Activated naive CD8-positive, alpha-beta T cell treated with anti-CD3 and anti-CD28 coated beads, Interleukin-2, amount 50 U/mL, for 24 hours (primary cell): ENCODE data around the gene PSMA7.

Source experiments
- ATAC-seq: fragments of 150-1000 bp; cut with Tn5 transposase; one replicate; pipeline ENCODE4 v1.10.0; 2021
- DNase-seq: peaks from one replicate; pipeline ENCODE4 v3.0.0; 2021
- H3K27ac Mint-ChIP-seq: one replicate; pipeline ENCODE4 v1.8.0; 2021; ENCODE audit warnings: mild to moderate bottlenecking, mixed read lengths
- H3K27me3 Mint-ChIP-seq: one replicate; pipeline ENCODE4 v1.8.0; 2021; ENCODE audit warnings: mixed read lengths
- H3K36me3 Mint-ChIP-seq: one replicate; pipeline ENCODE4 v1.8.0; 2021; ENCODE audit warnings: low read depth, mixed read lengths
- H3K4me1 Mint-ChIP-seq: one replicate; pipeline ENCODE4 v1.8.0; 2021; ENCODE audit warnings: mixed read lengths
- H3K4me3 Mint-ChIP-seq: one replicate; pipeline ENCODE4 v1.8.0; 2021; ENCODE audit warnings: mild to moderate bottlenecking, moderate library complexity, mixed read lengths
- H3K9me3 Mint-ChIP-seq: one replicate; pipeline ENCODE4 v1.8.0; 2021; ENCODE audit warnings: mixed read lengths

The PSMA7 gene

GRCh38 chr20:62177307-62177706 lies 34.1 kb upstream of the PSMA7 start:
- no peak for ATAC-seq
- no peak overlapping the region for H3K27ac Mint-ChIP-seq
- H3K4me1 Mint-ChIP-seq, result peaks cover 8% of the 10 kb centered on the region
- no peaks in the 10 kb centered on the region for H3K27me3 Mint-ChIP-seq
- peaks cover 9% of the 10 kb centered on the region for H3K36me3 Mint-ChIP-seq
- DNase-seq, result no peak
- H3K4me3 Mint-ChIP-seq, result no peak overlapping the region
- no peaks in the 10 kb centered on the region for H3K9me3 Mint-ChIP-seq

GRCh38 chr20:62176866-62177265 lies 33.7 kb upstream of the PSMA7 start:
- Mint-ChIP-seq H3K36me3 (peaks cover 4% of the 10 kb centered on the region), H3K4me3 (no peak overlapping the region), H3K9me3 (no peaks in the 10 kb centered on the region), H3K27me3 (no peaks in the 10 kb centered on the region), H3K27ac (no peak overlapping the region), H3K4me1 (peaks cover 3% of the 10 kb centered on the region)
- no peak for ATAC-seq
- no peak for DNase-seq

- Mint-ChIP-seq H3K4me3 (no peak overlapping the region), H3K27me3 (no peaks in the 10 kb centered on the region), H3K9me3 (no peaks in the 10 kb centered on the region), H3K27ac (no peak overlapping the region), H3K4me1 (no peaks in the 10 kb centered on the region), H3K36me3 (peaks cover 3% of the 10 kb centered on the region)
- DNase-seq (no peak), ATAC-seq (no peak)
These were observed 32.5 kb upstream of the PSMA7 start for GRCh38 chr20:62175711-62176110.

GRCh38 chr20:62174870-62175624 lies 31.9 kb upstream of the PSMA7 start:
- no peak overlapping the region for H3K27ac Mint-ChIP-seq
- H3K4me1 Mint-ChIP-seq, result no peaks in the 10 kb centered on the region
- H3K4me3 Mint-ChIP-seq, result no peak overlapping the region
- no peak for ATAC-seq
- H3K36me3 Mint-ChIP-seq, result peaks cover 3% of the 10 kb centered on the region
- DNase-seq, result no peak
- no peaks in the 10 kb centered on the region for H3K9me3 Mint-ChIP-seq
- no peaks in the 10 kb centered on the region for H3K27me3 Mint-ChIP-seq

GRCh38 chr20:62174021-62174804 lies 31.0 kb upstream of the PSMA7 start:
- H3K4me3 Mint-ChIP-seq, result no peak overlapping the region

GRCh38 chr20:62172666-62173065 lies 29.5 kb upstream of the PSMA7 start:
- peaks cover 6% of the 10 kb centered on the region for H3K36me3 Mint-ChIP-seq

More at GRCh38 chr20:62174021-62174804, 31.0 kb upstream of the PSMA7 start:
- Mint-ChIP-seq H3K27me3 (no peaks in the 10 kb centered on the region), H3K36me3 (peaks cover 3% of the 10 kb centered on the region), H3K9me3 (no peaks in the 10 kb centered on the region), H3K27ac (no peak overlapping the region), H3K4me1 (no peaks in the 10 kb centered on the region)
- DNase-seq, result no peak
- no peak for ATAC-seq

GRCh38 chr20:62171245-62171644 lies 28.1 kb upstream of the PSMA7 start:
- ATAC-seq (no peak), DNase-seq (no peak)
- H3K36me3 Mint-ChIP-seq, result peaks cover 9% of the 10 kb centered on the region
- no peaks in the 10 kb centered on the region for H3K9me3 Mint-ChIP-seq
- no peak overlapping the region for H3K27ac Mint-ChIP-seq
- no peaks in the 10 kb centered on the region for H3K4me1 Mint-ChIP-seq
- no peak overlapping the region for H3K4me3 Mint-ChIP-seq
- no peaks in the 10 kb centered on the region for H3K27me3 Mint-ChIP-seq

More at GRCh38 chr20:62172666-62173065, 29.5 kb upstream of the PSMA7 start:
- Mint-ChIP-seq H3K4me3 (no peak overlapping the region), H3K9me3 (no peaks in the 10 kb centered on the region), H3K27ac (no peak overlapping the region), H3K4me1 (no peaks in the 10 kb centered on the region), H3K27me3 (no peaks in the 10 kb centered on the region)
- ATAC-seq (no peak), DNase-seq (no peak)

GRCh38 chr20:62170536-62170935 lies 27.3 kb upstream of the PSMA7 start:
- Mint-ChIP-seq H3K9me3 (no peaks in the 10 kb centered on the region), H3K36me3 (peaks cover 10% of the 10 kb centered on the region), H3K4me1 (no peaks in the 10 kb centered on the region), H3K4me3 (no peak overlapping the region), H3K27me3 (no peaks in the 10 kb centered on the region), H3K27ac (no peak overlapping the region)
- no peak for DNase-seq
- ATAC-seq, result no peak

GRCh38 chr20:62168890-62169435 lies 25.8 kb upstream of the PSMA7 start:
- no peak overlapping the region for H3K27ac Mint-ChIP-seq
- H3K4me3 Mint-ChIP-seq, result no peak overlapping the region
- no peaks in the 10 kb centered on the region for H3K4me1 Mint-ChIP-seq
- ATAC-seq, result no peak
- no peak for DNase-seq
- peaks cover 11% of the 10 kb centered on the region for H3K36me3 Mint-ChIP-seq
- no peaks in the 10 kb centered on the region for H3K27me3 Mint-ChIP-seq
- H3K9me3 Mint-ChIP-seq, result no peaks in the 10 kb centered on the region

GRCh38 chr20:62168061-62168460 lies 24.9 kb upstream of the PSMA7 start:
- Mint-ChIP-seq H3K27me3 (no peaks in the 10 kb centered on the region), H3K4me1 (no peaks in the 10 kb centered on the region), H3K36me3 (peaks cover 15% of the 10 kb centered on the region), H3K9me3 (no peaks in the 10 kb centered on the region), H3K4me3 (no peak overlapping the region), H3K27ac (no peak overlapping the region)
- DNase-seq (no peak), ATAC-seq (no peak)

GRCh38 chr20:62167474-62167873 lies 24.3 kb upstream of the PSMA7 start:
- DNase-seq (no peak), ATAC-seq (no peak)
- Mint-ChIP-seq H3K36me3 (peaks cover 15% of the 10 kb centered on the region), H3K4me1 (no peaks in the 10 kb centered on the region), H3K9me3 (no peaks in the 10 kb centered on the region), H3K4me3 (no peak overlapping the region), H3K27me3 (no peaks in the 10 kb centered on the region), H3K27ac (no peak overlapping the region)

GRCh38 chr20:62165762-62166399 lies 22.7 kb upstream of the PSMA7 start:
- no peak overlapping the region for H3K4me3 Mint-ChIP-seq
- DNase-seq (no peak), ATAC-seq (no peak)
- no peaks in the 10 kb centered on the region for H3K4me1 Mint-ChIP-seq
- H3K27ac Mint-ChIP-seq, result no peak overlapping the region
- H3K9me3 Mint-ChIP-seq, result no peaks in the 10 kb centered on the region
- peaks cover 15% of the 10 kb centered on the region for H3K36me3 Mint-ChIP-seq
- no peaks in the 10 kb centered on the region for H3K27me3 Mint-ChIP-seq

GRCh38 chr20:62164879-62165761 lies 21.9 kb upstream of the PSMA7 start:
- Mint-ChIP-seq H3K27ac (no peak overlapping the region), H3K4me1 (peaks cover 5% of the 10 kb centered on the region), H3K27me3 (no peaks in the 10 kb centered on the region), H3K9me3 (no peaks in the 10 kb centered on the region), H3K4me3 (no peak overlapping the region), H3K36me3 (peaks cover 20% of the 10 kb centered on the region)
- ATAC-seq (no peak), DNase-seq (no peak)
